ENCODE results near the gene CRHR1.

- TF ChIP-seq CTCF (IDR thresholded peaks at IDR 0.05; ENCODE audit: insufficient read depth, low read length) (no peak), GABPA (IDR thresholded peaks at IDR 0.05; ENCODE audit: low read depth) (no peak), POLR2AphosphoS5 (IDR thresholded peaks at IDR 0.05; ENCODE audit: low read depth) (no peak), REST (IDR thresholded peaks at IDR 0.05; ENCODE audit: insufficient replicate concordance, low read depth) (no peak), SPI1 (IDR thresholded peaks at IDR 0.05; ENCODE audit: borderline replicate concordance, low read depth) (no peak)
Observed at GRCh38 chr17:45815752-45816151, 31.6 kb downstream of the CRHR1 start.

All from HL-60 (cell line).